GM23248 (cell line): Measurements from ENCODE around the gene CYP2C18. TPM values are rescaled to one million over a fixed set of nuclear protein-coding genes. Genes with fewer than 3 reads are reported as not detected.
A peak's percentile ranks its signal among the peaks of the same experiment; 100 is the strongest.

Source experiments
- DNase-seq: peaks from one replicate; pipeline ENCODE4 v3.0.0-alpha.2; 2015
- H2AFZ ChIP-seq: fragments of 200-600 bp; sonication (generic); 2 replicates; pipeline ENCODE4 v1.6.1; 2016; ENCODE audit warnings: antibody characterized with exemption
- H3F3A ChIP-seq: fragments of 200-600 bp; sonication (generic); 2 replicates; pipeline ENCODE4 v1.6.1; 2016; ENCODE audit warnings: mild to moderate bottlenecking, antibody characterized with exemption, mixed run types; ENCODE audit not compliant: insufficient read depth
- H3K27ac ChIP-seq: fragments of 200-600 bp; sonication (generic); 2 replicates; pipeline ENCODE4 v1.5.1; 2016; ENCODE audit warnings: mild to moderate bottlenecking
- H3K27me3 ChIP-seq: fragments of 200-600 bp; sonication (generic); replicated peaks from 2 replicates; pipeline ENCODE4 v1.6.1; 2016; ENCODE audit warnings: mild to moderate bottlenecking; ENCODE audit not compliant: insufficient read depth
- H3K36me3 ChIP-seq: fragments of 200-600 bp; sonication (generic); 2 replicates; pipeline ENCODE4 v1.6.1; 2016; ENCODE audit warnings: low read depth, mild to moderate bottlenecking
- H3K4me1 ChIP-seq: fragments of 200-600 bp; sonication (generic); 2 replicates; pipeline ENCODE4 v1.6.1; 2016; ENCODE audit warnings: mild to moderate bottlenecking; ENCODE audit not compliant: insufficient read depth
- H3K4me2 ChIP-seq: fragments of 200-600 bp; sonication (generic); one replicate; pipeline ENCODE4 v1.6.1; 2016; ENCODE audit warnings: mild to moderate bottlenecking; ENCODE audit not compliant: unreplicated experiment
- H3K4me3 ChIP-seq: fragments of 200-600 bp; sonication (generic); 2 replicates; pipeline ENCODE4 v1.5.1; 2016; ENCODE audit warnings: mild to moderate bottlenecking
- H3K79me2 ChIP-seq: fragments of 200-600 bp; sonication (generic); 2 replicates; pipeline ENCODE4 v1.6.1; 2016; ENCODE audit warnings: mild to moderate bottlenecking; ENCODE audit not compliant: insufficient read depth
- H3K9ac ChIP-seq: fragments of 200-600 bp; sonication (generic); 2 replicates; pipeline ENCODE4 v1.6.1; 2016; ENCODE audit warnings: mild to moderate bottlenecking
- H3K9me2 ChIP-seq: fragments of 200-600 bp; sonication (generic); 2 replicates; pipeline ENCODE4 v1.6.1; 2016; ENCODE audit warnings: mixed run types, mild to moderate bottlenecking, moderate library complexity; ENCODE audit not compliant: insufficient read depth
- H3K9me3 ChIP-seq: fragments of 200-600 bp; sonication (generic); one replicate; pipeline ENCODE4 v1.6.1; 2017; ENCODE audit warnings: low read depth
- H4K20me1 ChIP-seq: fragments of 200-600 bp; sonication (generic); 2 replicates; pipeline ENCODE4 v1.6.0; 2016; ENCODE audit not compliant: insufficient read depth
- EZH2 ChIP-seq: fragments of 200-600 bp; sonication (generic); IDR thresholded peaks from 2 replicates; pipeline ENCODE4 v1.6.1; 2018; ENCODE audit warnings: antibody characterized with exemption, mild to moderate bottlenecking; ENCODE audit not compliant: insufficient read depth, poor library complexity, severe bottlenecking
- EZH2phosphoT487 ChIP-seq: fragments of 200-600 bp; sonication (generic); IDR thresholded peaks from 2 replicates; pipeline ENCODE4 v1.6.1; 2018; ENCODE audit warnings: antibody characterized with exemption, moderate library complexity, mild to moderate bottlenecking, low read depth; ENCODE audit not compliant: insufficient read depth
- WGBS, 2 experiments: methylation state at CpG; one replicate each; pipeline ENCODE4 v1.1.6; 2015 to 2017; ENCODE audit warnings: low lambda C conversion rate in 2 of 2, low coverage in 1 of 2; ENCODE audit errors: missing lambda C conversion rate in 2 of 2; 5-methylcytosine and 5-hydroxymethylcytosine counted together
- in situ Hi-C: fragments of 300-500 bp; cut with MboI; formaldehyde crosslinking; loops from 2 replicates; pipeline ENCODE4 v1.15.0; 2020
- polyA plus RNA-seq: library from polyadenylated mRNA; unstranded; fragments of >200 nt; fragmentation: Nextera tagmentation; extraction: Ambion mirVana; gene quantifications from 2 replicates; pipeline ENCODE4 v1.2.1, GENCODE V29; 2016
- total RNA-seq: library from RNA; depleted of rRNA; stranded (reverse); fragments of >200 nt; shearing (Covaris generic); gene quantifications from 2 replicates; pipeline ENCODE4 v1.2.3, GENCODE V29; 2014

Gene CYP2C18
- total and polyA plus RNA-seq, 2 experiments from 2014 or later: not detected

DNA sequence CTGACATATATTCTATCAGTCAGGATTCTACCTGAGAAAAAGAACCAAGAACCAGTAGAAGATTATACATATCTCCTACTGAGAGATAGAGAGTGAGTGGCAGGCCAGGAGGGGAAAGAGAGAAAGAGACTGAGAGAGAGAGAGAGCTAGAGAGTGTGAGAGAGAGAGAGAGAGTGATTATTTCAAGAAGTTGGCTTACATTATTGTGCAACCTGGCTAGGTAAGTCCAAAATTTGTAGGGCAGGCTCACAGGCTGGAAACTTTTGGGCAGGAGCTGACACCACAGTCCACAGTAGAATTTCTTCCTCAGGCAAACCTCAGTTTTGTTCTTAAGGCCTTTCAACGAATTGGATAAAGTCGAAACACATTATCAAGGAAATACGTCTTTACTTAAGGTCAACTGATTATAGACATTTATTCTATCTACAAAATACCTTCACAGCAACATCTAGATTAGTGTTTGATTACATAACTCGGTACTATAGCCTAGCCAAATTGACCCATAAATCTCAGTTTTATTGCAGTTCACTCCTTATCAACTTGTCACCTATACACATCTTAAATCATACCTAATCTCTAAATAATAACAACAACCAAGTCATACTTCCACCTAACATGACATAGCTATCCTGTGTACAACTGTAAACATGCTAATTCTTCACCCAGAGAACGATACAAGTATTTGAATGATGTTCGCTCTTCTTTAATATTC is 17.0 kb upstream of the CYP2C18 start:
- Histone ChIP-seq H3K27me3 (no peaks in the 10 kb centered on the region), H3K79me2 (no peaks in the 10 kb centered on the region), H3K9me3 (no peaks in the 10 kb centered on the region), H2AFZ (no peak overlapping the region), H3K4me1 (no peaks in the 10 kb centered on the region), H3K36me3 (no peaks in the 10 kb centered on the region), H3K4me3 (no peak overlapping the region), H3K9ac (no peak overlapping the region), H3K9me2 (no peaks in the 10 kb centered on the region), H3F3A (no peaks in the 10 kb centered on the region), H3K4me2 (no peak overlapping the region), H3K27ac (no peak overlapping the region), H4K20me1 (no peaks in the 10 kb centered on the region)
- 22 to 37% methylated on average over 6 of the region's 6 CpGs for WGBS, 2 experiments
- no peak for DNase-seq
- in situ Hi-C loops: no loop called here
- no peak for TF ChIP-seq EZH2phosphoT487
- TF ChIP-seq EZH2: no peak

DNA sequence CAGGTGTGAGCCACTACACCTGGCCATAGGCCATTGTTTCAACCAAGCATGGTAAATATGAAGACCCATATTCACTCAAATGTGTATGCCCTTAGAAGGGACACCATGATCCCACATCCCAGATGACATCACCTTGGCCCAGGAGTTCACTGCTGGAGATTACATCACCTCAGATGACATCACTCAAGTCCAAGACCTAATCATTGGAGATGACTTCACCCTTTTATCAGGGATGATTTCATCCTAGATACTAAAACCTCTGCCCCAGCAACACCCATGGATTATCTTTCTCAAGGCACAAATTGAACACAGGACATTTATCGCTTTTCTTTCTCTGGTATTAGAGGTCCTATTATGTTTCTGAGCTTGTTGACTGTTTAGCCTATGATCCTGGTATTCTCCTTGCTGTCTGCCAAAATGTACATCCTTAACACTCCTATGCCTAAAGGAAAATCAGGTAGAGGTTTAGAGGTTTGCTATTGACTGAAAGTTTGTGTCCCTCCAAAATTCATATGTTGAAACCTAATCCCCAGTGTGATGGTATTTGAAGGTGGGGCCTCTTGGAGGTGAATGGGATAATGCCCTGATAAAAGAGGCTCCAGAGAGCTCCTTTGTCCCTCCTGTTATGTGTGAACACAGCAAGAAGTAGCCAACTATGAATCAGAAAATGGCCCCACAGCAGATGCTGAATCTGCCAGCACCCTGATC is 9.8 kb upstream of the CYP2C18 start:
- WGBS, 2 experiments: 48 to 73% methylated on average over 1 of the region's 1 CpG
- no peaks in the 10 kb centered on the region for H3K79me2 ChIP-seq
- no peaks in the 10 kb centered on the region for H3K9me3 ChIP-seq
- no peak overlapping the region for H3K4me2 ChIP-seq
- no peak overlapping the region for H3K4me3 ChIP-seq
- in situ Hi-C loops: no loop called here
- no peaks in the 10 kb centered on the region for H3K4me1 ChIP-seq
- no peaks in the 10 kb centered on the region for H3K27me3 ChIP-seq
- H3K9me2 ChIP-seq: no peaks in the 10 kb centered on the region
- H3K9ac ChIP-seq: no peak overlapping the region
- TF ChIP-seq EZH2 (no peak), EZH2phosphoT487 (no peak)
- H3K27ac ChIP-seq: no peak overlapping the region
- no peak overlapping the region for H2AFZ ChIP-seq
- no peaks in the 10 kb centered on the region for H3K36me3 ChIP-seq
- peak; percentile 16 for DNase-seq
- no peaks in the 10 kb centered on the region for H3F3A ChIP-seq
- no peaks in the 10 kb centered on the region for H4K20me1 ChIP-seq

DNA sequence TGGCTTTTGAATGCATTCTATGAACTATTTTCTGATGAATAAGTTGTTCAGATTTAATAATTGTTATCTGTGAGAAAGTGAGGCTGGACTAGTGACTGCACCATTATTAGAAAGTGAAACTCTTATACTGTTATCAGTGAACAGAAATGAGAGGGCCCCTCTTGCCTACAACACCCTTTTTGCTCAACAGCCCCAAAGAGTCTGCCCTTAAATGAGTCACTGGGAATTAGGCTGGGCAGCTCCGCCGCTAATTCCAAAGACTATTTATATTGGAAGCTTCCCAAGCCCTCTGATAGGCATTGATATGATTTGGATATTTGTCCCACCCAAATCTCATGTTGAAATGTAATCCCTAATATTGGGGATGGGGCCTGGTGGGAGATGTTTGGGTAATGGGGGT is 7.0 kb upstream of the CYP2C18 start:
- no peaks in the 10 kb centered on the region for H3K36me3 ChIP-seq
- in situ Hi-C loops: no loop called here
- H3K9me3 ChIP-seq: no peaks in the 10 kb centered on the region
- H3K27ac ChIP-seq: no peak overlapping the region
- no peaks in the 10 kb centered on the region for H3K4me1 ChIP-seq
- no peaks in the 10 kb centered on the region for H3K9me2 ChIP-seq
- TF ChIP-seq EZH2phosphoT487 (no peak), EZH2 (no peak)
- WGBS, 2 experiments: 24 to 45% methylated on average over 2 of the region's 2 CpGs
- no peaks in the 10 kb centered on the region for H3F3A ChIP-seq
- no peak overlapping the region for H2AFZ ChIP-seq
- H3K27me3 ChIP-seq: no peaks in the 10 kb centered on the region
- DNase-seq: no peak
- no peak overlapping the region for H3K9ac ChIP-seq
- no peaks in the 10 kb centered on the region for H3K79me2 ChIP-seq
- H3K4me2 ChIP-seq: no peak overlapping the region
- H4K20me1 ChIP-seq: no peaks in the 10 kb centered on the region
- H3K4me3 ChIP-seq: no peak overlapping the region

DNA sequence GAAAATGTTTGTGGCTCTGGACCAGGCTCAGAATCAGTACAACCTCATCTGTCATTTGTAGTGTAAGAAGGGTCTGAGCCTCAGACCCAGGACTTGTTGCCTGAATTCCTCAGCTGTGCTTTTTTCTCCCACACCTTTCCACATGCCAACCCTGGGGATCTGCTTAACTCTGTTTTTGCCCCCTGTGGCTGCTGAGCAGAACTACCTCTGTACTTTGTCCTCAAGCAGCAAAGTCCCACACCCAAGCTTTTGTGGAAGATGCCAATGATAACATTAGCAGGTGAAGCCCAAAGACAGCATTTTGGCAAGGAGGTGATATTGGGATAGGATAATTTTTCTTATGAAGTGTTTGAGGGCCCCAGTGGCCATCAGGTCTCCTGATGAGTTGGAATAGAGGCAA is 5.8 kb upstream of the CYP2C18 start:
- Histone ChIP-seq H3K27me3 (no peaks in the 10 kb centered on the region), H3K36me3 (no peaks in the 10 kb centered on the region), H3K4me1 (no peaks in the 10 kb centered on the region), H2AFZ (no peak overlapping the region), H3K4me2 (no peak overlapping the region), H3K27ac (no peak overlapping the region), H3K4me3 (no peak overlapping the region), H3K9me3 (no peaks in the 10 kb centered on the region), H3F3A (no peaks in the 10 kb centered on the region), H3K9ac (no peak overlapping the region), H4K20me1 (no peaks in the 10 kb centered on the region), H3K9me2 (no peaks in the 10 kb centered on the region), H3K79me2 (no peaks in the 10 kb centered on the region)
- DNase-seq: peak; percentile 2
- TF ChIP-seq EZH2: no peak
- TF ChIP-seq EZH2phosphoT487: no peak
- in situ Hi-C loops: no loop called here
